ENCODE data around the gene TLN1.

Gene TLN1

DNA sequence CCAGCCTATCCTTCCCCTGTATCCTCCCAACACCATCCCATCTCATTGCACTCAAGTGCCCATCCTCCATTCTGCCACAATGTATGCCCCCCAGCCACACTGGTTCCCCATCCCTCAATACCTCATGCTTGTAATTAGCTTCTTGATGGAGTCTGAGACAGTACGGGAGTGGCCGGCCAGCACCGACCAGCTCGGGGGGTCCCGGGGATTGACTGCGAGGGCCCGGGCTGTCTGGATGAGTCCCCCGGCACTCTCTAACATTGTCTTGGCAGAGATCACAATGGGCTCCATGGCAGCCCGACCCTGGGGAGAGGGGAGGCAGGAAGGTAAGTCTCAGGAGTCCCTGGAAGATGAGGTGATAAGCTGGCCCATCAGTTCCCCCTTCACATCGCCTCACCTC is 25.0 kb downstream of the TLN1 start:
- no peak for DNase-seq (ENCODE audit: low read depth in 2 of 2)

- no peak for DNase-seq (ENCODE audit: low read depth in 2 of 2)
Observed at GRCh38 chr9:35705836-35706430, 26.1 kb downstream of the TLN1 start.

DNA sequence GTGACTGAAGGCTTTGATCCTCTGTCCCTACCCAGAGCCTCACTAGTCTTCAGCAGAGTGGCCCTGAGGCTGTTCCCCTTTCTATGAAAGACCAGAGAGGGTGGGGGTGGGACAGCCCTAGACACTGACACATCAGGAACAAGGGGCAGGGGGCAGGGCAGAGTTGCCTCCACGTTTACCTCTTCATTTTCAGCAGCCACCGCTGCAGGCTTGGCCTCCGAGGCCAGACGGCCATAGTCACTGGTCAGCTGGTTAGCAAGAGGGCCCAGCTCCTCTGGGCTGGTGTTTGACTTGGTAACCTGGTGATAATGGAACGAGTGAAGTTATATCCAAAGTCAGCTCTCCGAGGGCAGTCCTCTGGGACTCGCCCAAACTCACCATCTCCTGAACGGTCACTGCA is 26.6 kb downstream of the TLN1 start:
- no peak for DNase-seq (ENCODE audit: low read depth in 2 of 2)

DNA sequence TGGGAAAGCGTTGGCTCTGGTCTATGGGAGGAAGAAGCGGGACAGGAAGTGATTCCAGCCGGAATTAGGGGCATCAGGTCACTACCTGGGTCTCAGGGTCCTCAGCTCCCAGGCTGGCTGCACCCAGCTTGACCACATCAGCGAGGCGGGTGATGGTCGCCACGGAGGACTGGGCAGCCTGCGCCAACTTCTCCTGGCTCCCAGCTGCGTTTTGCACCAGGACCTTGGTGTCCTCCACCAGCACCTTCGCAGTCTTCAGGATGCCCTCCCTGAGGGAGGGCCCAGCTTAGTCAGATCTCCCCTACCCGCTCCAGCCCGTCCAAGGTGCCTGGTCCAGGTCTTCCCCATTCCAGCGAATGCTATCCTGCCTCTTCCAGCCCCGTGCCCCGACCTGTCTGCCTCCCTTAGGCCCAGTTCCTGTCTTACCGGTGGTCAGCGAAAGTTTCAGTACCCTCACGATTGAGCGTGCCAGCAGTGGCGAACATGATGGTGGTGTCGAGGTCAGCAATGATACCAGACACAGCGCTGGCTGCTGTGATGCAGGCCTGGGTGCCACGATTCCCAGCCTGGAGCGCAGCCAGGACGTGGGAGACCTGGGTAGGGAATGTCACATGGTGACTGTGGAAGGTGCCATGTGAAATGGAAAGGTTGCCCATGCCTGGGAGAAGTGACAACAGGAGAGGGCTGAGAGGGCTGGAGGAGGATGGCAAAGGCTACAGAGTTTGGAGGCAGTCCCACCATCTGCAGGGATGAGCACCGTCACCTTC is 27.9 kb downstream of the TLN1 start:
- DNase-seq (ENCODE audit: low read depth in 2 of 2) = no peak

- no peak for DNase-seq (ENCODE audit: low read depth in 2 of 2)
Observed at GRCh38 chr9:35702696-35703095, 29.3 kb downstream of the TLN1 start.

- DNase-seq (ENCODE audit: low read depth in 2 of 2) = no peak
Observed at GRCh38 chr9:35700942-35701341, 31.1 kb downstream of the TLN1 start.

- no peak for DNase-seq (ENCODE audit: low read depth in 2 of 2)
Observed at GRCh38 chr9:35700031-35700430, 32.0 kb downstream of the TLN1 start.

GRCh38 chr9:35698231-35698630 is 33.8 kb downstream of the TLN1 start:
- no peak for DNase-seq (ENCODE audit: low read depth in 2 of 2)

DNA sequence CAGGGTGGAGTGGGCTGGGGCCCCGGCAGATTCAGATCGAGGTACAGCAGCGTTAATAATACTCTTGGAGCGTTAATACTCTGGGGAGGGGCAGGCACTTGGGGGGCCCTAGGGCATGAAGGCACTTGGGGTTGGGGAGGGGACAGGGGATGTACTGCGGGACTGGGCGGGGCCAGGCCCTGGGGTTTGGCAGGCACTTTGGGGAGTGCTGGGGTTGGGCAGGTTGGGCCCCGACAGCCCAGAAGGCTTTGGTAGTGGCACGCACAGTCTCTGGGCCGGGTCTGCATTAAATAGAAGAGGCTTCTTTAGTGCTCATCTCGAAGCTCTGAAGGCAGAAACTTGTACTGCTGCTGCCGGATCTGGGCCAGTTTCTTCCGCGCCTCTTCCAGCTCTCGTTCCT is 34.5 kb downstream of the TLN1 start:
- no peak for DNase-seq (ENCODE audit: low read depth in 2 of 2)

GRCh38 chr9:35696520-35697215 is 35.3 kb downstream of the TLN1 start:
- peak; percentile 23 to 37 for DNase-seq (ENCODE audit: low read depth in 2 of 2)

DNA sequence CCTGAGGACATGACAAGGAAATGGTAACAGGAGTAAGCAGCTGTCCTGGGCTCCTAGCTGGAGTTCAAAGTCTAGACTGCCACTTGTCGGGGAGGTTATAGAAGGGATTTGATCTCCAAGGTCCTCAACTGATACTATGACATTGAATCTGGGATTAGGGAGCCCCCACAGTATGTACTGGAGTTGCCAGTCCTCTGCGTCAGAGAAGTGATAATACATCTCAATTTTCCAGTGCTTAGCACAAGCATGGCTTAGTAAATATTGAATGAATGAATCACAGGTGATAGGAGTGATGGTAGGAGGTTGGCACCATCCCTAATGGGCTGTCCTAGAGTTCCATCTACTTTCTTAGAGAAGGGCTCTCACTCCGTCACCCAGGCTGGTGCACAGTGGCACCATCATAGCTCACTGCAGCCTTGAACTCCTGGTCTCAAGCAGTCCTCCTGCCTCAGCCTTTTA is 36.0 kb downstream of the TLN1 start:
- no peak for DNase-seq (ENCODE audit: low read depth in 2 of 2)

- DNase-seq (ENCODE audit: low read depth in 2 of 2) = no peak
Observed at GRCh38 chr9:35691757-35692301, 40.2 kb downstream of the TLN1 start.

DNA sequence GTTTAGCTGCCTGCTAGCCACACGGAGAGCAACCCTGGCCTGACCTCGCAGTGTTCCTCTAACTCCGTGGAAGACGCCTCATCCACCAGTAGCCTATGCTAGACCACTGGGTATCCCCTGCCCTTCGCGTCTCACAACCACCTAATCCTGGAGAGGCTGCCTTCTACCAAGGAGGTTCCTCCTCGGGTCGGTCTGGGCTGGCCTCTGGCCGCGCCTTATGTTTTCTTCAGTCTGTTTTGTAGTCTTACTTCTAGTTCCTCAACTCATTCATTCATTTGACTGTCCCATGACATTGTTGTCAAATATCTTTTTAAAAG is 40.7 kb downstream of the TLN1 start:
- no peak for DNase-seq (ENCODE audit: low read depth in 2 of 2)

GRCh38 chr9:35690614-35691333 is 41.2 kb downstream of the TLN1 start:
- DNase-seq (ENCODE audit: low read depth in 2 of 2) = peak in 1 of 2 donors; percentile 30

GRCh38 chr9:35690294-35690613 is 41.7 kb downstream of the TLN1 start:
- DNase-seq (ENCODE audit: low read depth in 2 of 2) = no peak

- DNase-seq (ENCODE audit: low read depth in 2 of 2) = no peak
Observed at GRCh38 chr9:35689542-35690293, 42.3 kb downstream of the TLN1 start, which contains the start of gene TPM2. TPM2 (minus strand) TSS chr9:35689925; CDS start chr9:35689817, 108 bp downstream.

DNA sequence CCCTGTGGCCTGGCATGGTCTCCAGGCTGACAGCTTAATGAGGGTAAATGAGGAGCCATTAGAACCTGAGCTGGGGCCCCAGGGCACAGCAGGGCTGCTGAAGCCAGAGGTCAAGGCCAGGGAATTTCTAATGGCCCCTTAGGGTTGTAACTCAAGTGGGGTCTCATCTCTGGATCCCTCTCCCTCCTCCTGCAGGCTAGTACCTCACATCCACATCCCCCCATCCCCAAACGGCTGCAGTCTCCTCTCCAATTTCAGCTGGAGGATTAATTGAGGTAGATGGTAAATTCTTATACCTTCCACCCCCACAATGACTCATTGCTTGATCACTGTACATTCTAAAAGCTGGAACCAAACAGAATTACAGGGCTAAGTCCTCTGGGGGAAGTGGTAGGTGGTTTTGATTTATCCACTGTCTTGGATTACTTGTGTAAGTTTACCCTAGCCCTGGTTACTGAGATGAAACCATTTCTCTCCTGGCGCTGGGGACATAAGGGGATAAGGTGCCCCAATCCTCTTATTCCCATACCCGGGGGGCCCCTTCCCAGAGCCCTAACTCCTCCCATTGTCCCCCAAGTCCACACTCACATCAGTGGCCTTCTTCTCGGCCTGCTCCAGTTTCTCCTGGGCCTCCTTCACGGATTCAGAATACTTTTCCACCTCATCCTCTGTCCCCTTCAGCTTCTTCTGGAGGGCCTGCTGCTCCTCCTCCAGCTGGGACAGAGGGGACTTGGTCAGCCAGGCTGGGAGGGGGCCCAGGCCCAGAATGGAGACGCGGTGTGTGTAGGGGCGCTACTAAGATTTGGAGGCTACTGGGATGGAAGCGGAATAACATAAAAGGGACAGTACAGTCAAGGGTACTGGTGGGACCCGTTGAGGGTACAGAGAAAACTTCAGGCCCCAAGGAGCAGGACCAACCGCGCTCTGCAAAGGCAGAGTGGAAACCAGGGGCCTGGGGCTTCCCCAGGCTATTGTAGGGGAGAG is 43.1 kb downstream of the TLN1 start:
- no peak for DNase-seq (ENCODE audit: low read depth in 2 of 2)

DNA sequence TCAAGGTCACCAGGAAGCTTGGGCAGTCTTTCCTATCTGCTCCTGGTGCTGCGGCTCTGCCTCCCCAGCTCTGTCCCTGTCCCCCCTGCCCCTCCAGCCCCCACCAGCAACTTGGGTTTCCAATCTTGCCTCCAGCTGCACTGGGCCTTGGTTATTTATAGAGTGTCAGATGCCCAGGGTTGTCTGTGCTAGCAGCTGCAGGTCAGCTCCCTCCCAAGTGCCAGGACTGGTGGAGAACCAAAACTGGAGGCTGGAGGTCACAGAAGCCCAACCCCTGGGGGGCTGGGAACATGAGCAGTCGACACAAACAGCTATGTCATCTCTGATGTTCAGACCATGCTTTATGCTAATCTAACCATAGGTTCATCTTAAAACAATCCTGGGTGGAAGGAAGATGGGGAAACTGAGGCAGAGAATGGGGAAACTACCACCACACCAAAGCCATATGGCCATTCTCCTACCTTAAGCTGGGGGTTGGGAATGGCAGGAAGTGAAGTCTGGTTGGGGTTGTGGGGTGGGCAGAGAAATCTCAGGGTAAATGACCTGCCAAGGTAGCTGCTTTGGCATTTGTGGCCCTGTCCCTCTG is 43.9 kb downstream of the TLN1 start:
- no peak for DNase-seq (ENCODE audit: low read depth in 2 of 2)

DNA sequence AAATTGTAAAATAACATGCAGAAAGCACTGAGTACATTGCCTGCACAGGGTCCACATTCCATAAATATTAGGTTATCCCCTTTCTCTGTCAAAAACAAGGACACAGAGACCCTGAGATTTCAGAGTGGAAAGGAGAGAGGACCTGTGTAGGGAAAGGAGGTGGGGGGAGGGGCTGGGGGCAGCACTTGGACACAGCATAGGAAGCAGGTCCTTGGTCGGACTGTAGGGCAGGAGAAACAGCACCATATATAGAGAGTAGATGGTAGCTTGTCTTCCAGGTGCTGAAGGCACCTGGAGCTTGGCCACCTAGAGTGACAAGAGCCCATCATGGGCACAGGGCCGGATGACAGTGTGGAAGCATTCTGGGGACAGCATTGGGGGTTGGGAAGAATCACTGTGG is 44.7 kb downstream of the TLN1 start:
- no peak for DNase-seq (ENCODE audit: low read depth in 2 of 2)
